Choroid plexus epithelial cell (primary cell): ENCODE results near the gene METTL24.

Experiments used
- DNase-seq: peaks from one replicate; pipeline ENCODE4 v3.0.0-alpha.2; 2010; ENCODE audit warnings: low read depth
- H3K4me3 ChIP-seq: 2 replicates; pipeline ENCODE4 v1.5.1; 2011; ENCODE audit warnings: low read depth, mild to moderate bottlenecking, control low read depth, low read length, moderate library complexity
- CTCF ChIP-seq: conservative IDR thresholded peaks from 2 replicates; pipeline ENCODE4 v1.5.1; 2011; ENCODE audit warnings: low read depth, mild to moderate bottlenecking, control low read depth, inconsistent platforms, low read length, moderate library complexity

Gene METTL24

DNA sequence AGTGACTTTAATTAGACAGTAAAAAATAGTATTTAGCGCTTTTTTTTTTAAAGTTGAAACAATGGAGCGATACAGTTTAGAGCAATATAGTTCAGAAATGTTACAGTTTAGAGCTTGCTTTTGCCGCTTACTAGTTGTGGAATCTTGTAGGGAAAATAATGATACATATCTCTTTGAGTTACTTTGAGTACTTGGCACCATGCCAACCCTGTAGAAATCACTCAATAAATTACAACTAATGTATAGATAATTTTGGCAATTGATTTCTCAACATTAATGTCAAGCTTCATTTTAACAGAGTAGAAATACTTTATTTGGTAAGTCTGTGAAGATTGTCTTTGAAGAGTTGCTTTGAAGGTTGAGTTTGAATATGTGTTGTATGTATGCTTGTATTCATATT, 150.5 kb downstream of the METTL24 start:
- DNase-seq = no peak
- no peak for TF ChIP-seq CTCF
- H3K4me3 ChIP-seq = no peak overlapping the region

DNA sequence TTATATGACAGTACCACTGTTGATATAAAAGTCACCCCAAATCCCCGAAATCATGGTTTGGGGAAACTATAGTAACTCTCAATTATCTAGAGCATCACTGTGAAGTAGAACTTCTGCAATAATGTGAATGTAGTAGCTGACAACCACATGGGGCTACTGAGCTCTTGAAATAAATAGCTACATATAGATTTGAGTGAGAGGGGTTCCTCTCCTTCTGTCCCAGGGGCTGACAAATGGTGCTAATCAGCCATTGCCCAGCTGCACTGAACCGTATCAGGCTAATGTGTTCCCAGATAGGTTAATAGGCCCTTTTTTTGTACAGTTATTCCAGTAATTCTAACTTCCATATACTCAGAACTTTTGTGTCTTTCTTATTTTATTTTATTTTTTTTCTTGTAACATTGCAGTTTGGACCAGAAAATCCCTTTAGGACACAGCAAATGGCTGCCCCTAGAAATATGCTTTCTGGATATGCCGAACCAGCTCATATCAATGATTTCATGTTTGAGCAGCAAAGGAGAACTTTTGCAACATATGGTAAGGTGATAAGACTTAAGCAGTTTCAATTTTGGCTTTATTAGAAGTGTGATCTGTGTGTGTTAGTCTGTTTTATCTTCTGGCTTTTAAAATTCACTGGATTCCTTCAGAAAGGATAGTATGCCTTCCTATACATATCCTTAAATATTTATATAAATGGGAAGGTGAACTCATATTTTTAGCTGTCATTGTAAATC, 156.8 kb downstream of the METTL24 start:
- H3K4me3 ChIP-seq = no peak overlapping the region
- TF ChIP-seq CTCF = no peak
- DNase-seq = no peak

GRCh38 chr6:110198561-110198960, 159.6 kb downstream of the METTL24 start:
- H3K4me3 ChIP-seq = no peak overlapping the region
- no peak for DNase-seq
- no peak for TF ChIP-seq CTCF

GRCh38 chr6:110196874-110197273, 161.3 kb downstream of the METTL24 start:
- TF ChIP-seq CTCF = no peak
- DNase-seq = no peak
- H3K4me3 ChIP-seq = no peak overlapping the region

DNA sequence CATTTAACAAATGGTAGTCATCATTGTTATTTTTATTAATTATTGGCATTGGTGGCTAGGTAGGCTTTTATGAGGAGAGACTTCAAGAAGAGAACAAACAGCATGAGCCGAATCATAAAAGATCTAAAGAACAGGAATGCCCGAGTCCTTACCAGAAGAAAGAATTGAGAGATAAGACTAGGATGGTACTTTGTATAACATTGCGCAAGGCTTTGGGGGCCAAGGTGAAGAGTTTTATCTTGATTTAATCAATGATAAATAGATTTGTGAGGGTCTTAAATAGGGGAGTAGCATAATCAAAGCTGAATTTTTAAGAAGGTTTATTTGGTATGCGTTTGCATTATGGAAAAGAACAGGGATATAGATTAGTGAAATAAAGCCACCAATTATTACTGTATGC, 162.5 kb downstream of the METTL24 start:
- no peak overlapping the region for H3K4me3 ChIP-seq
- no peak for DNase-seq
- no peak for TF ChIP-seq CTCF
